Transverse colon (tissue), 4 donors: ENCODE measurements around the gene GPHN. TPM values are rescaled to one million over a fixed set of nuclear protein-coding genes. Genes with fewer than 3 reads are reported as not detected.

Experiments
- DNase-seq: peaks from one replicate; pipeline ENCODE4 v3.0.0-alpha.2; 2019
- H3K27ac ChIP-seq, 4 donors: fragments of 200-600 bp; sonication (generic); 2 replicates each; pipeline ENCODE4 v1.5.1; 2016 to 2018; ENCODE audit warnings: inconsistent platforms in 4 of 4
- H3K27me3 ChIP-seq: fragments of 200-600 bp; sonication (generic); 2 replicates; pipeline ENCODE4 v1.5.1; 2017; ENCODE audit warnings: inconsistent platforms
- H3K36me3 ChIP-seq, 4 donors: fragments of 200-600 bp; sonication (generic); 2 replicates each; pipeline ENCODE4 v1.5.1; 2017 to 2019; ENCODE audit warnings: inconsistent platforms in 4 of 4
- H3K4me1 ChIP-seq, 4 donors: fragments of 200-600 bp; sonication (generic); 2 replicates each; pipeline ENCODE4 v1.5.1; 2017 to 2020; ENCODE audit warnings: inconsistent platforms in 4 of 4
- H3K4me3 ChIP-seq, 4 donors: fragments of 200-600 bp; sonication (generic); 1 replicate in 1 of 4; 2 replicates in 3 of 4; pipeline versions ENCODE4 v1.5.1 to v1.6.1; 2017 to 2019; ENCODE audit warnings: inconsistent platforms in 4 of 4
- H3K9me3 ChIP-seq, 2 donors: fragments of 200-600 bp; sonication (generic); 2 replicates each; pipeline ENCODE4 v1.5.1; 2017 to 2019; ENCODE audit warnings: inconsistent platforms in 2 of 2
- CTCF ChIP-seq, 5 experiments: fragments of 200-600 bp in 3 of 5; fragments of 450-650 bp in 2 of 5; sonication (generic) in 3 of 5; IDR thresholded peaks; 1 replicate in 2 of 5; 2 replicates in 3 of 5; pipeline ENCODE4 v1.5.1; 2016 to 2017; ENCODE audit warnings: antibody characterized with exemption in 5 of 5, inconsistent platforms in 3 of 5, mild to moderate bottlenecking in 2 of 5, moderate library complexity in 1 of 5
- EP300 ChIP-seq: sonication (generic); formaldehyde crosslinking; IDR thresholded peaks from one replicate; pipeline ENCODE4 v1.6.1; 2017; ENCODE audit warnings: antibody characterized with exemption, low read depth
- POLR2A ChIP-seq: fragments of 450-650 bp; IDR thresholded peaks from one replicate; pipeline ENCODE4 v1.6.1; 2016; ENCODE audit warnings: antibody characterized with exemption, mild to moderate bottlenecking, moderate library complexity
- POLR2AphosphoS5 ChIP-seq, 3 donors: sonication (generic); formaldehyde crosslinking; IDR thresholded peaks; one replicate each; pipeline ENCODE4 v1.6.1; 2016; ENCODE audit warnings: antibody characterized with exemption in 3 of 3
- WGBS, 2 donors: methylation state at CpG; one replicate each; pipeline ENCODE4 v1.1.5; 2018; ENCODE audit warnings: low coverage in 1 of 2; 5-methylcytosine and 5-hydroxymethylcytosine counted together
- in situ Hi-C, 4 donors: fragments of 200-750 bp; cut with MboI; loops; one replicate each; pipeline versions ENCODE4 v1.15.0 to v1.15.1; 2017; ENCODE audit warnings: low sequenced_read_pairs in 3 of 4, low pct_ligation_motif_present in 1 of 4, low pct_unique_long_range_greater_than_20kb in 1 of 4
- intact Hi-C: fragments of 100-400 bp; cut with DNase I; formaldehyde crosslinking; loops from one replicate; pipeline ENCODE4 v1.15.1; 2023; ENCODE audit warnings: low total_unique reads
- total RNA-seq, 4 donors: library from RNA; depleted of rRNA; stranded (reverse); fragments of >200 nt; gene quantifications; one replicate each; pipeline ENCODE4 v1.1.0, GENCODE V29; 2016

GPHN gene
- total RNA-seq, 4 donors from 2014 or later: 8.6 to 59.7 (median 23.6) TPM

DNA sequence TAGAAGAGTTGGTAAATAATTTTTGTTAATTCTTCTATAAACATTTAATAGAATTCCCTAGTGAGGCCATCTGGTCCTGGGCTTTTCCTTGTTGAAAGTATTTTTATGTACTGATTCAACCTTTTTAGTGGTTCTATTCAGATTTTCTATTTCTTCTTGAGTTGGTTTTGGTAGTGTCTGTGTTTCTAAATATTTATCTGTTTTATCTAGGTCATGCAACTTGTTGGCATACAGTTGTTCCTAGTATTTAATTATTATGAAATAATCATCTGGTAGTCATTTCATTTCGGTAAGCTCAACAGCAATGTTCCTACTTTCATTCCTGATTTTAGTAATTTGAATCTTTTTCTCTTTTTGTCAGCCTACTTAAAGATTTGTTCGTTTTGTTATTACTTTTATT is 447.2 kb downstream of the GPHN start:
- no peak overlapping the region for H3K27ac ChIP-seq

GRCh38 chr14:66959437-66960050 is 451.6 kb downstream of the GPHN start:
- no peak for TF ChIP-seq POLR2AphosphoS5 (IDR thresholded peaks at IDR 0.05)
- no peak for TF ChIP-seq CTCF (IDR thresholded peaks at IDR 0.05)
- no peak for TF ChIP-seq EP300
- no peak for TF ChIP-seq POLR2A
- peaks cover 18 to 25% of the 10 kb centered on the region in 2 donors for H3K9me3 ChIP-seq
- no peak for DNase-seq
- no peak overlapping the region for H3K27ac ChIP-seq
- in situ Hi-C loops (no loop called here), intact Hi-C loops (no loop called here)
- 95 to 96% methylated on average over 3 of the region's 3 CpGs for WGBS, 2 donors
- no peaks in the 10 kb centered on the region for H3K27me3 ChIP-seq
- no peaks in the 10 kb centered on the region for H3K4me1 ChIP-seq
- H3K36me3 ChIP-seq: peaks cover 0 to 18% (median 2%) of the 10 kb centered on the region in 4 donors
- no peak overlapping the region for H3K4me3 ChIP-seq

More for the DNA sequence above, 447.2 kb downstream of the GPHN start:
- H3K27me3 ChIP-seq: no peaks in the 10 kb centered on the region
- TF ChIP-seq POLR2A: no peak
- no peak for TF ChIP-seq POLR2AphosphoS5 (IDR thresholded peaks at IDR 0.05)
- TF ChIP-seq EP300: no peak
- no peak for TF ChIP-seq CTCF (IDR thresholded peaks at IDR 0.05)
- no peaks in the 10 kb centered on the region for H3K4me1 ChIP-seq
- H3K9me3 ChIP-seq: peaks cover 15 to 19% of the 10 kb centered on the region in 2 donors
- WGBS, 2 donors: 79 to 83% methylated on average over 2 of the region's 2 CpGs
- peaks cover 0 to 18% (median 2%) of the 10 kb centered on the region in 4 donors for H3K36me3 ChIP-seq
- in situ Hi-C loops: no loop called here
- DNase-seq: no peak
- intact Hi-C loops: no loop called here
- H3K4me3 ChIP-seq: no peak overlapping the region

DNA sequence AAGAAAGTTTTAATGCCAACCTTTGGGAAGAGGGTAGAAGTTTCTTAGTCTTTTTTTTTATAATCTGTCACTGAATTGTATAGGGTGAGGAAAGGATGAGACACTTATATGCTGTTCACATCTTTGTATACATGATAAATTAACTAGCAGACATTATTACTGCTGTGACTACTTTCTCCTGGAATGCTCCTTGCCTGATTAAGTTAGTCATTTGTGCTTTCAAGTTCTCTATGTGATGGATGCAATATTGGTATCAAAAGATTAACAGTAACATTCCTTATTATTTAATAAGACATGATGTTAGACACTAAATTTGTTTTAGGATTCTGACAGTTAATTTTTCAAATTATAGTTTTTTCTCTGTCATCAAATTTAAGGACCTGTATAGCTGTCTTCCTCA is 457.9 kb downstream of the GPHN start:
- peaks cover 0 to 3% (median 0%) of the 10 kb centered on the region in 4 donors for H3K36me3 ChIP-seq
- no peak overlapping the region for H3K27ac ChIP-seq
- intact Hi-C loops (no loop called here), in situ Hi-C loops (no loop called here)
- H3K4me1 ChIP-seq: no peaks in the 10 kb centered on the region
- DNase-seq: no peak
- peaks cover 0 to under 1% of the 10 kb centered on the region in 2 donors for H3K9me3 ChIP-seq
- H3K4me3 ChIP-seq: no peak overlapping the region
- no peak for TF ChIP-seq EP300
- TF ChIP-seq POLR2AphosphoS5 (IDR thresholded peaks at IDR 0.05): no peak
- TF ChIP-seq POLR2A: no peak
- no peak for TF ChIP-seq CTCF (IDR thresholded peaks at IDR 0.05)
- no peaks in the 10 kb centered on the region for H3K27me3 ChIP-seq

DNA sequence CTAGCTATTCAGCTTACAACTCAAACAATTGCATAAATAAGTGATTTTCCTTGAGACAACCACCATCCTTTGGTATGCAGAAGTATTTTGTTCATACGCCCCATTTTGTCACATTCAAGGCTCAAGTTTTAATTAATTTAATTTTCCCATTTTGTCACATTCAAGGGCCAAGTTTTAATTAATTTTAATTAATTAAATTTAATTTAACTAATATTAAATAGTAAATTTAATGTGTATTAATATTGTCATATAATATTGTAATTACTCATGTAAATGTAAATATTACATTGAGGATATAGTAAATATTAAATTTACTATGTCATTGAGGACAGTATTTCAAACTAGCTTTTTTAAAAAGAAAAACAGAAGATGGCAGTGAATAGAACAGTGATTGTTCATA is 464.5 kb downstream of the GPHN start:
- no peaks in the 10 kb centered on the region for H3K9me3 ChIP-seq
- no peak for DNase-seq
- in situ Hi-C loops (no loop called here), intact Hi-C loops (no loop called here)
- WGBS, 2 donors: 95 to 96% methylated on average over 1 of the region's 1 CpG
- H3K4me1 ChIP-seq: no peaks in the 10 kb centered on the region
- H3K27me3 ChIP-seq: no peaks in the 10 kb centered on the region
- no peak overlapping the region for H3K27ac ChIP-seq
- H3K4me3 ChIP-seq: no peak overlapping the region
- no peaks in the 10 kb centered on the region for H3K36me3 ChIP-seq
- TF ChIP-seq EP300 (no peak), POLR2AphosphoS5 (IDR thresholded peaks at IDR 0.05) (no peak), CTCF (IDR thresholded peaks at IDR 0.05) (no peak), POLR2A (no peak)
